Adrenal gland (tissue), 5 donors: ENCODE results near the gene LIPC.

Experiments used
- POLR2A ChIP-seq, 2 donors: fragments of 450-650 bp; IDR thresholded peaks; one replicate each; pipeline ENCODE4 v1.6.1; 2017; ENCODE audit warnings: antibody characterized with exemption in 2 of 2, mild to moderate bottlenecking in 2 of 2, moderate library complexity in 1 of 2
- TF ChIP-seq, protein P1 (sequence below), 6 experiments: fragments of 450-650 bp in 4 of 6; fragments of 200-600 bp in 2 of 6; sonication (generic) in 1 of 6; IDR thresholded peaks; 1 replicate in 5 of 6; 2 replicates in 1 of 6; pipeline versions ENCODE4 v1.5.1 to v1.8.0; 2016 to 2021; ENCODE audit warnings: antibody characterized with exemption in 6 of 6, mild to moderate bottlenecking in 2 of 6, moderate library complexity in 1 of 6
- donor health status: DM: no; HTN: no; CAD: no.

DNA sequence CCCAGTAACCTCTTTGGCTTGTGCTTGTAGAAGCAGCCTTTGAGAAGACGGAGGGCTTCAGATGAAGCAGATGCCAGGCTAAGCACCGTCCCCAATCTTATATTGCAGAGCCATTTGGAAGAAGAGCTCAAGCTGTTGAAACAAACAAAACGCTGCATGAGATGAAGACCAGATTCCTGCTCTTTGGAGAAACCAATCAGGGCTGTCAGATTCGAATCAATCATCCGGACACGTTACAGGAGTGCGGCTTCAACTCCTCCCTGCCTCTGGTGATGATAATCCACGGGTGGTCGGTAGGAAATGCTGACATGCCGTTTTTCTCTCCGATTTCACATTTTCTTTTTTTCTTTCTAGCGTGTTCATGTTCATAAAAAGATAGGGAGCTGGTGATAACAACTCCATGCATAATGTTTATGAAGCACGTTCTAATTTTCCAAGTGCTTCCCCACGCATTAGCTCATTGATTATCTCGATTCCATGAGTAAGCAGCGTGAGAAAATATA is 106.5 kb downstream of the LIPC start:
- TF ChIP-seq, protein P1, sequence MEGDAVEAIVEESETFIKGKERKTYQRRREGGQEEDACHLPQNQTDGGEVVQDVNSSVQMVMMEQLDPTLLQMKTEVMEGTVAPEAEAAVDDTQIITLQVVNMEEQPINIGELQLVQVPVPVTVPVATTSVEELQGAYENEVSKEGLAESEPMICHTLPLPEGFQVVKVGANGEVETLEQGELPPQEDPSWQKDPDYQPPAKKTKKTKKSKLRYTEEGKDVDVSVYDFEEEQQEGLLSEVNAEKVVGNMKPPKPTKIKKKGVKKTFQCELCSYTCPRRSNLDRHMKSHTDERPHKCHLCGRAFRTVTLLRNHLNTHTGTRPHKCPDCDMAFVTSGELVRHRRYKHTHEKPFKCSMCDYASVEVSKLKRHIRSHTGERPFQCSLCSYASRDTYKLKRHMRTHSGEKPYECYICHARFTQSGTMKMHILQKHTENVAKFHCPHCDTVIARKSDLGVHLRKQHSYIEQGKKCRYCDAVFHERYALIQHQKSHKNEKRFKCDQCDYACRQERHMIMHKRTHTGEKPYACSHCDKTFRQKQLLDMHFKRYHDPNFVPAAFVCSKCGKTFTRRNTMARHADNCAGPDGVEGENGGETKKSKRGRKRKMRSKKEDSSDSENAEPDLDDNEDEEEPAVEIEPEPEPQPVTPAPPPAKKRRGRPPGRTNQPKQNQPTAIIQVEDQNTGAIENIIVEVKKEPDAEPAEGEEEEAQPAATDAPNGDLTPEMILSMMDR (IDR thresholded peaks at IDR 0.05) = no peak
- TF ChIP-seq POLR2A (IDR thresholded peaks at IDR 0.05) = no peak
